Immature natural killer cell (primary cell): ENCODE results near the gene POMGNT1. TPM values are rescaled to one million over a fixed set of nuclear protein-coding genes. Genes with fewer than 3 reads are reported as not detected.

Experiments used
- DNase-seq, 3 donors: peaks; one replicate each; pipeline ENCODE4 v3.0.0; 2022; ENCODE audit warnings: mixed read lengths in 1 of 3
- H3K27ac Mint-ChIP-seq, 6 donors: one replicate each; pipeline ENCODE4 v1.8.0; 2020; ENCODE audit warnings: mixed read lengths in 6 of 6, mild to moderate bottlenecking in 5 of 6, inconsistent platforms in 4 of 6, moderate library complexity in 3 of 6
- H3K27me3 Mint-ChIP-seq, 3 donors: one replicate each; pipeline ENCODE4 v1.8.0; 2020 to 2021; ENCODE audit warnings: low read depth in 3 of 3, mild to moderate bottlenecking in 3 of 3, mixed read lengths in 3 of 3, moderate library complexity in 3 of 3, inconsistent platforms in 1 of 3
- H3K36me3 Mint-ChIP-seq, 3 donors: one replicate each; pipeline ENCODE4 v1.8.0; 2020; ENCODE audit warnings: mixed read lengths in 3 of 3, inconsistent platforms in 2 of 3, mild to moderate bottlenecking in 2 of 3
- H3K4me1 Mint-ChIP-seq, 2 donors: one replicate each; pipeline ENCODE4 v1.8.0; 2020; ENCODE audit warnings: inconsistent platforms in 2 of 2, mild to moderate bottlenecking in 2 of 2, mixed read lengths in 2 of 2, moderate library complexity in 1 of 2
- H3K4me3 Mint-ChIP-seq, 5 donors: one replicate each; pipeline ENCODE4 v1.8.0; 2020; ENCODE audit warnings: mild to moderate bottlenecking in 5 of 5, mixed read lengths in 5 of 5, inconsistent platforms in 3 of 5, moderate library complexity in 3 of 5
- H3K9me3 Mint-ChIP-seq, 6 donors: one replicate each; pipeline ENCODE4 v1.8.0; 2020; ENCODE audit warnings: mild to moderate bottlenecking in 6 of 6, mixed read lengths in 6 of 6, inconsistent platforms in 4 of 6, moderate library complexity in 3 of 6
- polyA plus RNA-seq, 3 donors: library from polyadenylated mRNA; unstranded; fragments of 300-500 nt; fragmentation: Illumina TruSeq; gene quantifications; one replicate each; pipeline ENCODE4 v1.2.3, GENCODE V29; 2021

POMGNT1 gene
- polyA plus RNA-seq, 3 donors from 2014 or later = 33.7 to 36.3 (median 35.7) TPM

DNA sequence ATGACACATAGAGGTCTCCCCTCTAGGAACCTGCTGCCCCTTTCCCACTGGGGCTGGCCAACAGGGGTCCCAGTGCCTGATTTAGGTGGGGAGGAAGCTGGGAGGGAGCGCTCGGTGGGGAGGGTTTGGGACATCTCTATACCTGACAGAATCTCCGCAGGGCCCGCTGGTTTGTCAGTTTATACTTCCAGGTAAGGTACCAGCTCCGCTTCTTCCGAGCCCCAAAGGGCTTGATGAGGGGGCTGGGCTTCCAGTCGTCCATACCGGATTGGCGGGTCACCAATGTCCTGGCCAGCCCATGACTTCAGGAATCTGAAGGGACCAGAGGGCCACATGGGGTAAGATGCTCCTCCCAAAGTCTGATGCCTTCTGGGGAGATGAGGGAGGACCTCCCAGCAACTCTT, 672 bp downstream of the POMGNT1 start:
- Mint-ChIP-seq H3K9me3 (no peaks in the 10 kb centered on the region), H3K4me3 (peak overlapping the region; percentile 79 to 84 (median 82)), H3K4me1 (peaks cover 19 to 23% of the 10 kb centered on the region in 2 donors), H3K27me3 (peaks cover under 1 to 2% (median 1%) of the 10 kb centered on the region in 3 donors), H3K27ac (peak overlapping the region in 5 of 6 donors; percentile 26 to 90 (median 48)), H3K36me3 (peaks cover 4 to 16% (median 8%) of the 10 kb centered on the region in 3 donors)
- DNase-seq = no peak

DNA sequence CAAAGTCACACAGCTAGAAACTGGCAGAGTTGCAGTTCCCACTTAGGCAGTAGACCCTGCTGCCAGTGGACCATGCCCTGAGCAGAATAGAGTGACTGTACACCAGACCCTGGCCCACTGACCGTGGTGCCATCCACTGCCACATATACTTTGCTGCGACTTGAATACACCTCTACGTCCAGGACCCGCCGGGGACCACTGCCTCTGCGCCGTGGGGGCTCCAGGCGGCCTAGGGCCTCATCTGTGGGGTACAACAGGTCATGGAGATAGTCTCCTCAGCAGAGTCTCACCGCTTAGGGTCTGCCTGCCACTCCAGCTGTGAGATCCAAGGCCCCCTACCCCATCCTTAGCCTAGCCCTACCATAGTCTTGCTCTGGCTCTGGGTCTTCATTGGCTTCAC, 1.6 kb downstream of the POMGNT1 start:
- peaks cover 0 to 2% (median 1%) of the 10 kb centered on the region in 3 donors for H3K27me3 Mint-ChIP-seq
- no peaks in the 10 kb centered on the region for H3K9me3 Mint-ChIP-seq
- peak overlapping the region in 4 of 5 donors; percentile 26 to 84 (median 54) for H3K4me3 Mint-ChIP-seq
- H3K36me3 Mint-ChIP-seq = peaks cover 4 to 17% (median 9%) of the 10 kb centered on the region in 3 donors
- H3K4me1 Mint-ChIP-seq = peaks cover 17 to 23% of the 10 kb centered on the region in 2 donors
- no peak overlapping the region for H3K27ac Mint-ChIP-seq
- DNase-seq = no peak

DNA sequence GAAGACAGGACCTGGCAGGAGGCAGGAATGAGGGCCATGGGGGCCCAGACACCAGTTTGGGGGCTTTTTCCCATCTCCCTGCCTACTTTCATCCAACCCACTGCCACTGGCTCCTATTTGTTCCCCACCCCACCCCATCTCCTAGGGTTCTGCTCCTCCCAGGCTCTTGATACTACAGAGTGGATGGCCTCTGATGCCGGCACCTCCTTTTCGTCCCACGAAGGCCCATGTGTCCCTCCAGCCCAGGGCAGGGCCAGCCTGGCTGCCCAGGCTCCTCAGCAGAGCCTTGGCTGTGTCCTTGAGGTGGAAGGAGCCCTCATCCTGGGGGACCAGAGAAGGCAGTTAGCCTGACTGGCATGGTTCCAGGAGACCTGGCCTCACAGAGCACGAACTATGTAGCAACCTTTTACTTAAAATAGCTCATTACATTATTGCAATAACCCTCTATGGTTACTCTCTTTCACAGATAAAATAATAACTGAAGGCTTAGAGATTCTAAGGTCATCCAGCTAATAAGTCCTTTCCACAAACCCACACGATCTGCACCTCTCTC, 3.5 kb downstream of the POMGNT1 start:
- peaks cover 0 to 2% (median 0%) of the 10 kb centered on the region in 3 donors for H3K27me3 Mint-ChIP-seq
- no peak overlapping the region for H3K27ac Mint-ChIP-seq
- no peak for DNase-seq
- H3K4me1 Mint-ChIP-seq = peaks cover 17 to 23% of the 10 kb centered on the region in 2 donors
- peaks cover 12 to 22% (median 18%) of the 10 kb centered on the region in 3 donors for H3K36me3 Mint-ChIP-seq
- H3K4me3 Mint-ChIP-seq = no peak overlapping the region
- no peaks in the 10 kb centered on the region for H3K9me3 Mint-ChIP-seq

DNA sequence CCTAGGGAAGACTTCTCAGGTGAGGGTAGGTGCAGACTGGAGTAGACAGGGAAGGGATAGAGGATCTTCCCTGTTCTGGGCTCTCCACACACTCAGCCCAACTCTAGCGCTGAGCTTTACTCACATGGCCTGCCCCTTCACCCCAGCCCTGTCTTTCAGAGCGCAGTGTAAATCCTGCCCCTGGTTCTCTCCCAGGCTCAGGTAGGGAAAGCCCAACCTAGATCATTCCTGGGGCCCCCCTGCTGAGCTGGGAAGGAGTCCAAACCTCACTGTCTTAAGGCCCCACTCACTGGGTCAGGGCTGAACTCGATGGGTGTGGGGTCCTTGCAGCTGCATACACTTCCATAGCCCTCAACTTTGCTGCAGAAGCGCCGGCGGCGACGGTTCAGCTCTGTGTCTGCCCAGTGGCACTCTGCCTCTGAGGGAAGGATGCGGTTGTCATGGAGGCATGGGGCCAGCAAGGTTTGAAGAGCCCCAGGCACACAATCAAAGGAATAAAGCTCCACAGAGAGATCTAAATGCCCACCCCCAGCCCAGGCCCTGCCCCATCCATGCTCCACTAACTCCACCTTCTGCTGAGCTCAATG, 4.2 kb downstream of the POMGNT1 start:
- H3K4me3 Mint-ChIP-seq = no peak overlapping the region
- no peaks in the 10 kb centered on the region for H3K9me3 Mint-ChIP-seq
- peak overlapping the region in 1 of 6 donors; percentile 39 for H3K27ac Mint-ChIP-seq
- peaks cover 0 to 2% (median 0%) of the 10 kb centered on the region in 3 donors for H3K27me3 Mint-ChIP-seq
- peaks cover 17 to 28% (median 22%) of the 10 kb centered on the region in 3 donors for H3K36me3 Mint-ChIP-seq
- no peak for DNase-seq
- H3K4me1 Mint-ChIP-seq = peaks cover 13 to 21% of the 10 kb centered on the region in 2 donors

DNA sequence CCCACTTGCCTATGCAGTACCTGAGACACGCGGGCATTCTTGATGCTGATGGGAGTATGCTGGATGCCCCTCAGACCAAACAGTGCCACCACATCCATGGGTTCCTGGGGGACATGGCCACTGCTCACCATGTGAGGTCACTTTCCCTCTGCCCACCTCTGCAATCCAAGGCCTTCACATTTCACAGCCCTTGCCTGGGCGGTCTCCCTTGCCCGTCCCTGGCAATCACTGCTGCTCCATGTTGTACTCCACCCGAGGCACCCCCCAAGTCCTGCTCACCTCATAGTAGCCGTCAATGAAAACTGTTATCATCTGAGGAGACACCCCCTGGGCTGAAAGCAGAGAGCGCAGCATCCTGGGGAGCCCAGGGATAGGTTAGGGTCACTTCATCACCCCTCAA, 4.9 kb downstream of the POMGNT1 start:
- Mint-ChIP-seq H3K27ac (no peak overlapping the region), H3K4me3 (no peak overlapping the region), H3K36me3 (peaks cover 18 to 29% (median 22%) of the 10 kb centered on the region in 3 donors), H3K4me1 (peaks cover 5 to 16% of the 10 kb centered on the region in 2 donors), H3K9me3 (no peaks in the 10 kb centered on the region), H3K27me3 (no peaks in the 10 kb centered on the region)
- no peak for DNase-seq

DNA sequence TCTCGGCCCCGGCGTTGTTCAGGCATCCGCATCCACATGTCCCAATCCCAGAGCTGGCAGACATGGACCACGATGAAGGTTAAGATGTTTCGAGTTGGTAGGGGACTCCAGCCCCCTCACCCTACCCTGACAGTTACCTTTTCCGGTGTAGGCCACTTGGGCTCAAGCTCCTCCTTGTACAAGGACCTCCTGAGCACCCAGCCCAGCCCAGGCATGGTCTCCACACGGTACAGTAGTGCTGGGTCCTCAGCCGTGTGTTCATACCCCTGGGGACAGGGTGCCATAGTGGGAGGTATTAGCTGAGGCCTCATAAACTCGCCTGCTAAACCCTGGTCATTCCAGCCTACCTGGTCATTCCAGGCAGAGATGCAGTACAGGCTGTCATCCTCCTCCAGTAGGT, 6.1 kb downstream of the POMGNT1 start:
- Mint-ChIP-seq H3K9me3 (no peaks in the 10 kb centered on the region), H3K36me3 (peaks cover 22 to 37% (median 26%) of the 10 kb centered on the region in 3 donors), H3K4me3 (no peak overlapping the region), H3K27ac (no peak overlapping the region), H3K4me1 (peaks cover 2 to 9% of the 10 kb centered on the region in 2 donors), H3K27me3 (no peaks in the 10 kb centered on the region)
- no peak for DNase-seq

DNA sequence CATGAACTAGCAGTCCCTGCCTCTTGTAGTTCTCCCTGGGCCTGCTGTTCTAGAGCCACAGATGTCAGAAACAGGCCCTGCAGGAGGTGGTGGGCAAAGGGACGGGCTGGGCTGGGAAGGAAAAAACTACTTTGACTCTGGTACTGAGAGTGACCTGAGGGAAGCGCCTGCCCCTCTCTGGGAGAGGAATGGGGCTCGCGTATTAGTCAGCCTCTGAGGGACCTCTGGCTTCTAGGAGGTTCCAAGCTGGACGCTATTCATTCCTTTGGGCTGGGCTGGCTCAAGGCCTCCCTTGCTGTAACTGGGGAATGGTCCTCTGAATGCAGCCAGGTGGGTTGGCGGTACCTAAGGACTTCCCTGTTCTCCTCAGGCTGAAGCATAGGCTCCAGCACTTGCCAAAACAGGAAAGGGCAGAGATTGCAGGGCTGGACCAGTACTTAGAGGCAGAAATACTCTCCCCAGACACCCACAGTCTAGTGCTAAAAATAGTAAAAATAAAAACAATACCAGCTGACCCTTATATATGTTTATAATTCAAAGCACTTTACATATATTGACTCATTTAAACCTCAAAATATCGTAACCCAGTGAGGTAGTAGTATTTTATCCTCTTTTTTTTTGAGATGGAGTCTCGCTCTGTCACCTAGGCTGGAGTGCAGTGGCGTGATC, 7.1 kb downstream of the POMGNT1 start:
- Mint-ChIP-seq H3K4me3 (no peak overlapping the region), H3K36me3 (peaks cover 22 to 34% (median 26%) of the 10 kb centered on the region in 3 donors), H3K4me1 (peaks cover 0 to 2% of the 10 kb centered on the region in 2 donors), H3K27ac (no peak overlapping the region), H3K9me3 (no peaks in the 10 kb centered on the region), H3K27me3 (no peaks in the 10 kb centered on the region)
- DNase-seq = no peak

DNA sequence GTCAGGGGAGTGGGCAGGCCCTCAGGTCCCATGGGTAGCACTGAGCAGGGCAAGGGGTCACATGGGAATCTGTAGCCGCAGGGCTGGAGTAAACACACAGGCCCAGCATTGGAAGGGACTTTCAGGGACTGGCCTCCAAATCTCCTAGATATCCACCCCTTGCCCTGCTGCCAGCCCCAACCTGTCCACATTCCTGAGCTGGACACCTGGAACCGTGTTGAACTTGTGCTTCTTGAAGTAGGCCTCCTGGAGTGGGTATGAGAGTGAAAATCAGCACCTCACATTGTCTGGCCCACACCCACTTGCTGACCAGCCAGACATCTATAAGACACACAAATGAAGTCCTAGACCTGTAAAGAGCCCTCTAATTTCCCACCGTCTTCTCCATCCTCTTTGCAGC, 7.7 kb downstream of the POMGNT1 start:
- DNase-seq = no peak
- Mint-ChIP-seq H3K9me3 (no peaks in the 10 kb centered on the region), H3K4me1 (peaks cover 0 to 3% of the 10 kb centered on the region in 2 donors), H3K27ac (no peak overlapping the region), H3K4me3 (no peak overlapping the region), H3K36me3 (peaks cover 22 to 30% (median 26%) of the 10 kb centered on the region in 3 donors), H3K27me3 (no peaks in the 10 kb centered on the region)

DNA sequence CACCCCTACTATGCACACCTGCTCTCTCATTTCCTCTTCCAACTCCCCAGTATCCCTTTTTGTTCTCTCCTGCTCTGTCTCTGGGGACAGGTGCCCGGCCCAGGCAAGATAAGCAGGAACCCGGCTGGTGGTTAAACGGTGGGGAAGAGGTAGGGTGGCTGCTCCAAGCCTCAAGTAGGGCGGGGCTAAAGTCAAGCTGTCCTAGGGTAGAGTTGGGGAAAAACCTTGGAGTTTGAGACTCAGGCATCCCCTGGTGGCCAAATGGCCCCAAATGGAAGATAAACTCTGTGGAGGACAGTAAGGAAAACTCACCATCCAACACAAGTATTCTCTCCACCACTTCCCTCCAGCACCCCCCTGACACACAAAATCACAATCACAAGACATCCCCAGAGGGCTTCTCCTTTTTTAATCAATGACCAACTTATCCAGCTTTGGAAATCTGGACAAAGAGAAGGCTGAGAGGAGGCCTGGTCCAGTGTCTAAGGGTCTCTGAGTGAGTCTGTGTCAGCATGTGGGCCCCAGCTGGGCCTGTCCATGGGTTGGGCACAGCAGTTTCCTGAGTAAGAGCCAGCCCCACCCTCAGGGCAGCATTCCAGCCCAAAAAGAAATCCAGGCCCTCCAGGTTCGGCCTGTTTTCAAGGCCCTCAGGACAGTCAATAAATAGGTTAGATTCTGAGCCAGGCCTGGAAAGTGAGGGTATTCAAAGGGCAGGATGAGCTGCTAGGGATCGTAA, 9.8 kb downstream of the POMGNT1 start:
- Mint-ChIP-seq H3K27me3 (peaks cover 0 to 2% (median 0%) of the 10 kb centered on the region in 3 donors), H3K27ac (peak overlapping the region in 2 of 6 donors; percentile 19 to 22), H3K36me3 (peaks cover 18 to 26% (median 24%) of the 10 kb centered on the region in 3 donors), H3K4me3 (no peak overlapping the region), H3K9me3 (no peaks in the 10 kb centered on the region), H3K4me1 (peaks cover 21 to 24% of the 10 kb centered on the region in 2 donors)
- no peak for DNase-seq

DNA sequence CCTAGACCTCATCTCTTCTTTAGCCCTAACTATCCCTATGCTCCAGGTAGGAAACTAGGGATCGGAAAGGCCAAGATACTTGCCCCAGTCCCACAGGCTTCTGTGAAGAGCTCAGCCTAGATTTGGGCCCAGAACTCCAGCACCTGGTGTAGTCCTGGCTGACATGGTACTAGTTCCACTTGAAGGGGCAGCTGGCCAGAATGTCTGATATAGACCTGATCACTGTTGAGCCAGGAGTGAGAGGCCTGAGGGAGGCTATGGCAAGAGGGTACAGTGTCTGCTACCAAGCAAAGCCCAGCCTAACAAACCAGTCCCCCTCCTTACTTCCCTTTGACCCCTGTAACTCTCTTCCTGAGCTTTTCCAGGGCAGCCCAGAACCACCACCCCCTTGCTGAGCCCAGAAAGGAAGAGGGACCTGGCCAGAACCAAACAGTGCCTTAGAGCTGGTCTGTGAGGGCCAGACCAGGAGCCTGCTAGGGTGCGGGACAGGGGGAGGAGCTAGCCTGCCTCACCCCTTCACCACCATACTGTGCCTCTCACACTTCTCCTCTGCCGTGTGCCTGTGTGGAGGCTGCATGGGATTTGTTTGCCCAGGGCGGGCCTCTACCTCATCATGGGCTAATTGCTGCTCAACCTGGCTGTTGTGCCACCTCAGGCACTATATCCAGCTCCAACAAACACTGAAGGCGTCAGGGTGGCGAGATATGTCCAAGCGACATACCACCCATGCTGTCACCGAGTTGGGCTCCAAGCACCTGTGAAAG, 10.9 kb downstream of the POMGNT1 start:
- peaks cover 0 to 2% (median 0%) of the 10 kb centered on the region in 3 donors for H3K27me3 Mint-ChIP-seq
- peaks cover 21 to 23% of the 10 kb centered on the region in 2 donors for H3K4me1 Mint-ChIP-seq
- H3K36me3 Mint-ChIP-seq = peaks cover 13 to 22% (median 20%) of the 10 kb centered on the region in 3 donors
- no peaks in the 10 kb centered on the region for H3K9me3 Mint-ChIP-seq
- no peak overlapping the region for H3K27ac Mint-ChIP-seq
- DNase-seq = no peak
- no peak overlapping the region for H3K4me3 Mint-ChIP-seq

DNA sequence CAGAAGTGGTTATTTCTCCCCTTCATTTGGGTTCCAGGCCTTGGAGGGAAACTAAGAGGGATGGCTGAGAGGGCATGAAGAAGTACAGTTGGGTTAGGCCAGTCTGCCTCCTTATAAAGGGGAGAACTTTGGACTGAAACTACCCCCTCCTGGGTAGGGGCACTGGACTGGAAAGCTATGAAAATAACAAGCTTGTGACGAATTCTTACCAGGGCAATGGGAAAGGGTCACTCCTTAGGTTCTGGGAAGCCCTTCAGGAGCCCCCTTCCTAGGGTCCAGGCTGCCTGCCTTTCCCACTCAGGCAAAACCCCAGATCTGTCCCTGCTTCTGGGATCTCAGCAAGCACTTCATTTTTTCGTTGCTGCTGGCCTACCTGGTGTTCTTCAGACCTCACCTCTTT, 12.2 kb downstream of the POMGNT1 start:
- Mint-ChIP-seq H3K9me3 (no peaks in the 10 kb centered on the region), H3K4me3 (no peak overlapping the region), H3K36me3 (peaks cover 10 to 20% (median 19%) of the 10 kb centered on the region in 3 donors), H3K4me1 (peaks cover 21 to 23% of the 10 kb centered on the region in 2 donors), H3K27me3 (peaks cover 0 to 3% (median 0%) of the 10 kb centered on the region in 3 donors), H3K27ac (peak overlapping the region in 3 of 6 donors; percentile 31 to 72 (median 67))
- no peak for DNase-seq

DNA sequence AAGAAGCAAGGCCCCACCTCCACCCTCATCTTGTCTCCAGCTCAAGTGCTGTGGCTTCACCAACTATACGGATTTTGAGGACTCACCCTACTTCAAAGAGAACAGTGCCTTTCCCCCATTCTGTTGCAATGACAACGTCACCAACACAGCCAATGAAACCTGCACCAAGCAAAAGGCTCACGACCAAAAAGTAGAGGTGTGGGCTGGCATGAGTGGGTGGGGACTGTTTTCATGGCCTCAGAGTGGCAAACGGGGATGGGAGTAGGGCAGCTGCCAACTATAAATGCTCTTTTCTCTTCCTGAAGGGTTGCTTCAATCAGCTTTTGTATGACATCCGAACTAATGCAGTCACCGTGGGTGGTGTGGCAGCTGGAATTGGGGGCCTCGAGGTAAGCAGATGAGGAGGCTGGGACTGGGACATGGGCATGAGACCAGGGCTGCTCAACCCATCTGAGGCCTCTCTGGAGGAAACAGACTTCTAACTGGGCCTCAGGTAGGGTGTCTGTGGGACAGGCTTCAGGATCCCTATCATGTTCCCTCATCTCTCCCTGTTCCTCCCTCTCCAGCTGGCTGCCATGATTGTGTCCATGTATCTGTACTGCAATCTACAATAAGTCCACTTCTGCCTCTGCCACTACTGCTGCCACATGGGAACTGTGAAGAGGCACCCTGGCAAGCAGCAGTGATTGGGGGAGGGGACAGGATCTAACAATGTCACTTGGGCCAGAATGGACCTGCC, 13.1 kb downstream of the POMGNT1 start:
- Mint-ChIP-seq H3K9me3 (no peaks in the 10 kb centered on the region), H3K27ac (peak overlapping the region in 4 of 6 donors; percentile 13 to 72 (median 67)), H3K4me1 (peaks cover 21 to 23% of the 10 kb centered on the region in 2 donors), H3K4me3 (peak overlapping the region in 3 of 5 donors; percentile 6 to 38 (median 29)), H3K36me3 (peaks cover 4 to 16% (median 15%) of the 10 kb centered on the region in 3 donors), H3K27me3 (peaks cover 0 to 3% (median 0%) of the 10 kb centered on the region in 3 donors)
- DNase-seq = no peak
